GM21528 (cell line): Measurements from ENCODE around the gene LRRC34.
A peak's percentile ranks its signal among the peaks of the same experiment; 100 is the strongest.

ENCODE experiments used
- ATAC-seq: cut with Tn5 transposase; IDR thresholded peaks from one replicate; pipeline ENCODE4 v1.9.1; 2021; ENCODE audit warnings: mild to moderate bottlenecking, moderate library complexity; ENCODE audit not compliant: unreplicated experiment, low FRiP score

Gene LRRC34

DNA sequence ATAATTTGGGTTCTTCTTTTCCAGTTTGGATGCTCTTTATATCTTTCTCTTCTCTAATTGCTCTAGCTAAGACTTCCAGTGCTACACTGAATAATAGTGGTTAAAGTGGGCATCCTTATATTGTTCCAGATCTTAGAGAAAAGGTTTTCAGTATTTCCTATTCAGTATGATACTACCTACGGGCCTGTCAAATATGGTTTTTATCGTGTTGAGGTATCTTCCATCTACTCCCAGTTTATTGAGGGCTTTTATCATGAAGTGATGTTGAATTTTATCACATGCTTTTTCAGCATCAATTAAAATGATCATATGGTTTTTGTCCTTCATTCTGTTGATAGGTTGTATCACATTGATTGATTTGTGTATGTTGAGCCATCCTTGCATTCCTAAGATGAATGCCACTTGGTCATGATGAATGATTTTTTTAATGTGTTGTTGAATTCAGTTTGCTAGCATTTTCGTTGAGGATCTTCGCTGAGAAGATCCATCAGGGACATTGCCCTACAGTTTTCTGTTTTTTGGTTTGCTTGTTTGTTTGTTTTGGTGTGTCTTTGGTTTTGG is 3.0 kb upstream of the LRRC34 start:
- no peak for ATAC-seq

DNA sequence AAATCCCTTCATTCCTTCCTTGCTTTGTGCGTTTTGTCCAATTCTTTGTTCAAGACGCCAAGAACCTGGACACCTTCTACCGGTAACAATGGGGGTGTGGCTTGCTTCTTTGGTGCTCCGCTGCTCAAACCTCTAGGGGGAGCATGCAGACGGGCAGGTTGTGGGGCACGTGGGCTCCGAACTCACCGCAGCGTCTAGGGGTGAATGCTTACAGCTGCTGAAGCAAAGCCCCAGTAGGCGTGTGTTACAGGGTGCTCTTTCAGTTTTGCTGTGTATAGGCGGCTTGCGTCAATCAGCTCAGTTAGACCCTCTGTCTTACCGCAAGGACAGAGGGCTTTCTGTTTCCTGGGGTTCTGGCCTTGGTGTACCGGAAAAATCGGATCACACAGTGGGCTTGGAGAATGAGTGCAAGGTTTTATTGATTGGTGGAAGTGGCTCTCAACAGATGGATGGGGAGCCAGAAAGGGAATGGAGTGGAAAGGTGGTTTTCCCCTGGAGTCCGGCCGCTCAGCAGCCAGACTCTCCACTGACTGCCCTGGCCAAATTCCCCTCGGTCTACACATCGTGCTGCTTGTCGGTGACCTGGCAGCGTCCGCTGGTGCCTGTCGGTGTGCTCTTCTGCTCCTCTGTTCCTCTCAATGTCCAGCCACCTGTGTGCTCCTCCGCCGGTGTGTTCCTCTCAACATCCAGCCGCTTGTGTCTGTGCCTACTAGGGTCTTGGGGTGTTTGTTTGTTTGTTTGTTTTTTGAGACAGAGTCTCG is 1.2 kb upstream of the LRRC34 start:
- peak; percentile 89 for ATAC-seq

DNA sequence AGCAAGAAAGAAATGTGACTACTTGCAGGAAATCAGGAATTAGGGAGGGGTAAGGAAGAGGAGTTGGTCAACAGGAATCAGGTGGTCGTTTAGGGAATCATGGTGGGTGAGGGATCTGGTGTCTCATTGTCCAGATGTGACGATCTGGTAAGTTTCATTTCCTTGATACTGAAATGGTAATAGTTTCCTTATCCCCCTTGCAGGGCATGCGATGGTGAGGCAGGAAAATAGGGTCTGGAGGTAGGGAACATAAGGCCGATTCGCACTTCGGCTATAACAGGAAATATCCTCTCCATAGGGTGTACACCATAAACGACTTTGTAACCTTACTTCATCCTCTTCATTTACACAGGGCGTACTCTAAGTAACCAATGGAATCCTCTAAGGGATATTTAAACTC is 574 bp upstream of the LRRC34 start:
- no peak for ATAC-seq

DNA sequence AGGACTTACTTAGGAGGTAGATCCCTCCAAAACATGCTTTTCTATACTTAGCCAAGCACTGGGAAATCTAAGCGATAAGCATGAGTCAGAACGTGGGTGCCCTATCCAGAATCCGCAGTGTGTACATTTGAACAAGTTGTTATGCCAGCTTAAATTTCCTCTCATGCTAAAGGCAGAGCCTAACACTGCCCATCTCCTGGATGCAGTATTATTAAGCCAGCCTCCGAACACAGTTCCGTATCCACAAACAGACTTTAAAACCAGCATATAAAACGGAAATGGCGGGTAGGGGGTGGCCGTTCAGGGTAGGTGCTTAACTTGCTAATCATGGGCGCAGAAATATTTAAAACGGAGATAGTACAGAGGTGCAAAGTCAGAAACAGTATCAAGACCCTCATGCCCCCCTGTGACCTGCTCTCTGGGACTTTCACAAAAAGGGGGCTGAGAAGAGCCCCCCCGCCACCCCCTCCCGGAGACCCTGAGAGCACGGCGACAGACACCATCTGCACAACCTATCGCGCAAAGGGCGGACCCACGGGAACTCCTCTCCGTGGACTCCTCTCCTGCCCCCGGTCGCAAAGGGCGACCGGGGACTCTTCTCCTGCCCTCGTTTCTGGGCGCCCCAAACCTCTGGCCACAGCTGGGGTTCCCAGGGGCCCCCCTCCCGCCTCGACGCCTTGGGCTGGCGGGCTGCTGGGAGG is 923 bp downstream of the LRRC34 start:
- ATAC-seq: peak; percentile 12

DNA sequence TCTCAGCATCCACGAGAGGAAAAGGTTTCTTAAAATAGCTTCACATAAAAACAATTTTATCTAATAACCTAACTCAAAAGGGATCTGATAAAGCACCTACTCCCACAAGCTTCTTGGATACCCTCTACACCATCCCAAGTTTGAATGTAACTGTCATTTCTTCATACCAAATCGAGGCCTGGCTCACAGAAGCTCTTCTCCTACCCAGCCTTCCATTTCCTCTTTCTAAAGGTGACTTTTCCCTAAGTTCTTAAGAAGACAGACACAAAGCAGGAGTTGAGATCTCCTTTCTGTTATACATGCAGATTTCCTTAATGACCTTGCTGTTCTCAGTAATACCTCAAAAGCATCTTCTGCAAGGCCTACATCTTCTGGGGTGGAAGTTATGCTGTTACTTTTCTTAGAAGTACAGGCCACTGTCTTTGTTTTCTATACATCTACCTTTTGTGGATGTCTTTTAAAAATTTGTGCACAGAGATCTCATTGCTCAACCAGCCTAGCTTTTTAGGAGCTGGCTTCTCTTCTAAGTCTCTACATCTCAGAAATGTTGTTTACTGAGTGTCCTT is 3.4 kb downstream of the LRRC34 start:
- no peak for ATAC-seq

DNA sequence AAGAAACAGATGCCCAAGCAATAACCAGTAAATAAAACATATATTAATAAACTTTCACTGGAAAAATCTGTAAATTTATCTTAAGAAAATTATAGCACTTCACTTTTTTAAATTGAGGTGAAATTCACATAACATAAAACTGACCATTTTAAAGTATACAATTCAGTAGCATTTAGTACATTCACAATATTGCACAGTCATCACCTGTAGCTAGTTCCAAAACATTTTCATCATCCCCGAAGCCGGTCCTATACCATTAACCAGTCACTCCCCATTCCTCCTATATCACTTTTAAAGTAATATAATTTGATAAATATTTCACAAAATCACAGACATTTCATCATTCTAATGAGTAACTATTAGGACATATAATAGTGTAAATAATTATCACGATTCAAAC is 8.0 kb downstream of the LRRC34 start:
- ATAC-seq: no peak

DNA sequence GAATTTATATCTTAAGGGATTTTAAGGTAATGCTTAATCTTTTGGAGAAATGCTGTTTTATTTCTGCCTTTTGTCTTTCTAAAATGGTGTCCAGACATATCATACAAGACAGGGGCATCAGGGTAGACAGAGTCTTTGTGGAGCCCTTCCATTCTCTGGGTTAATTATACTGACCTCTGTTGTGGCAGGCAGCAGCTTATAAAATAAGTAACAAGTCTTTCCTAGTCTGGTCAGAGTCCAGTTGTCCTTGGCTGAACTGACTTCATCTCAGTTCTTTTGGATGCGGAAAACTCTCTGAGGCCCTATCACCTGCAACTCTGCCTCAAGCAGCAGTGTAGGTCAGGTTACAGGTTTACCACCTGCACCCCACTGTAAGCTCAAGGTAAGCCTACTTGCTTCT is 20.3 kb downstream of the LRRC34 start:
- no peak for ATAC-seq

DNA sequence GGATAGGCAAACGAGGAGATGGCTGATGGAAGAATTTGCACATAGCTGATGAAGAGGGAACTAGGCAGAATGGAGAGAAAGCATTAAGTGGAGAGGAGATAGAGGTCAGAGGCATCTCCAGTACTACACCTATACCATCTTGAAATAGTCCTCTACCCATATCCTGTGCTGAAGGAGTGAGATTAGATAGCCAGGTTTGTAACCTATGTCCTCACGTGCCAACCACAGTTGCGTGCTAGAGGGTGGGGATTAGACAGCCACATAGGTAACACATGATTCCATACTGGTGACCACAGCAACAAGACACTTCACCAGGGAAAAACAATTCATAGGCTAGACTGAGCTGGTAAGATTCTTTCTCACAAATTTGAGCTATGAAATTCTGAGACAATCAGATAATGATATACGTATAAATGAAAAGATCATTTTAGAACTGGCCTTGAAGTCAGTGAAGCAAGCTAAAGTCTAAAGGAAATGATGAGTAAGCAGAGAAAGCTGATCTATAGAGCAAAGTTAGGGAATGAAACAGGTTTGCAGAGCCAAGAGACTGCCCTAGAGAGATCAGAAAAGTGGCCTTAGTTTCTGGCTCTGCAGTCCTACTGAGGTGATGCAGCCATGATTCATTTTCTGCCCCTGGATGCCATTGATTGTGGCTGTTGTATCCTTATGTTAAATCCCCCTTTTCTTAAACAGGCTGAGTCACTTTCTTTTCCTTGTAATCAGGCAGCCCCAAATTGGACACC is 21.8 kb downstream of the LRRC34 start:
- no peak for ATAC-seq

DNA sequence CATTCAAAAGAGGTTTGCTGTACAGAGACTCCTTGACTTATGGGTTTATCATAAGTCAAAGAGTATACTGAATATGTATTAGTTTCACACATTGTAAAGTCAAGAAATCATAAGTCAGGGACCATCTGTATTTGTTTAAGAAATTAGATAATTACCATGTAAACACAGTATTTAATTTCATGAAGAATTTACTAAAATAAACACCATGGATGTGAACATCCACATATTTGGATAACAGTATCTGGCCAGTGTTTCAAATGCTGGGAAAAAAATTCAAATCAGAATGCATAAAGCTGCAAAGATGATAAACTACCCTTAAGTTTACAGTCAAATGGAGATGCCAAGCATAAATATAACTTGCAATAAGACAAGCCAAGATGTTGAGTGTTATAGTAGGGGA is 22.5 kb downstream of the LRRC34 start:
- no peak for ATAC-seq

DNA sequence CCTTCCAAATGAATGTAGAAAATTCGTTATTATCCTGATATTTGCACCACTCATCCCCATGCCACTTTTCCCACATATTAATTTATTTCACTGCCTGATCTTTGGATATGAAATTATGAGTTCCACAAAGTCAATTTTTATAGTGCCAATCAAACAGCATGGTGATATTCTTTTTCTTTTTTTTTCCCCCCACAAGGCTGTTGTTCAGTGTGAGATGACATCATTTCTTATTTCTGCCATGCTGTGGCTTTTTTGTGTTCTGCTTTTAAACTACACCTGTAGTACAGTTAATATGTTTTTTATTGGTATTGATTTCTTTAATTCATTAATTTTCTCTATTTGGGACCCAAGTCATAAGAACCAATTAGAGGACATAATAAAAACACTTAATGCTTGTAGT is 24.9 kb downstream of the LRRC34 start:
- ATAC-seq: no peak

DNA sequence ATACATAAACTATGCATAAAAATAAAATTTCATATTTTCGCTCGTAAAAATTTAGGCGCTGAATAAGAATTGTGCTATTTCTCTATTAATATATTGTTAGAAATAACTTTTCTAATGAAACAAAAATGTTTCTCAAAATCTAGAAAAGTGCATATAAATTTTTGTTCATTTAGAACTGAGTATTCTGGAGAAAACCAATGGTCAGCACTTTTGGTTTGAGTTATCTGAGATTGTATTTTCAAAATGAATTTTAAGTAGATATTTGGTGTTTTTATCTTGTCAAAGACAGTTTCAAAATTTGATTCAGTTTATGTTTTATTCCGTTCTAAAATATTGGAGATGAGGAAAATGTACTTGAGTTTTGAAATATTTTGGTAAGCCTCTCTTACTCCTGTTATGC is 25.6 kb downstream of the LRRC34 start:
- no peak for ATAC-seq

DNA sequence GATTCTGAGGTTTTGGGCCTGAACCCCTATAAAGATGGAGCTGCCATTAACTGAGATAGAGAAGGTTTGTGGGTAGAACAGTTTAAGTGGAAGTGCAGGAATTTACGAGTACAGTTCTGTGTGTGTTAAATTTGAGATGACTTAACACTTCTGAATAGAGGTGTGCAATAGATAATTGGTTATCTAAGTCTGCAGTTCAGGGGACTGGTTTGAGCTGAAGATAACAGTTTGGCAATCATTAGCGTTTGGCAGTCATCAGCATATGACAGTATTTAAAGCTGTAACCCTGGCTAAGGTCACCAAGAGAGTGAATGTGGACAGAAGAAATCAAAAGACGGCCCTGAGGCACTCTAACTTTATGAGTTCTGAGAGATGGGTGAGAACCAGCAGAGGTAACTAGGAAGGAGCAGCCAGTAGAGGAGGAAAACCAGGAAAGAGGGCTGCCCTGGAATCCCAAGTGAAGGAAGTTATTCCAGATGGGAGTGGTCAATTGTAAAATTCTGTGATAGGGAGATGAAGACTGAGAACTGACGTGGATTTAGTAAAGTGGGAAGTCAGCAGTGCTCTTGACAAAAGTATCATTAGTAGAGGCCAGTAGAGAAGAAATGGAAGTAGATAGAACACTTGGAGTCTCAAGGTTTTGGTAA is 31.4 kb downstream of the LRRC34 start:
- no peak for ATAC-seq

DNA sequence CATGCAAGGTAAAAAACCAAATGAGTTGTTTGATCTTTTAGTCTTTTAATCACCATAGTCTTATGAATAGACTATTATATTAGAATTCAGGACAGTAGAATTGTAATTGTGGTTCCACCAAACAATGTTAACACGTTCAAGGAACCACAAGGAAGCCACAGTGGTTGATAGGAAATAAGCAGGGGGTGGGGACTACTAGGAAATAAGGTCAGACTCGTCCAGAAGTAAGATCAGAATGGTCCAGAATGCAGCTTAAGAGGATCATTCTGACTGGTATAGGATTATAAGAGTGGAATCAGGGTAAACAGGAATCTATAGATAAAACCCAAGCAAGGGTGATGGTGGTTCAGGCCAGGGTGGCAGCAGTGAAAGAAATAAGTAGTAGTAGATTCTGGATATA is 32.0 kb downstream of the LRRC34 start:
- no peak for ATAC-seq

DNA sequence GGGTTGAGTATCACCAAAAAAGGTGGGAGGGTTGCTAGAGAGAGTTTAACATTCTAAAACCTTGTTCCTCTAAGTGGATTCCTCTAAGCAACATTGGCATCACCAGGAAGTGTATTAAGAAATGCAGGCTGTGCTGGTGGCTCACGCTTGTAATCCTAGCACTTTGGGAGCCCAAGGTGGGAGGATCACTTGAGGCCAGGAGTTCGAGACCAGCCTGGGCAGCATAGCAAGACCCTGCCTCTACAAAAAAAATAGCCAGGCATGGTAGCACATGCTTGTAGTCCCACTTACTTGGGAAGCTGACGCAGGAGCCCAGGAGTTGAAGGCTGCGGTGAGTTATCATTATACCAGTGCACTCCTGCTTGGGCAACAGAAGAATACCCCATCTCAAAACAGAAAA is 34.9 kb downstream of the LRRC34 start:
- no peak for ATAC-seq

DNA sequence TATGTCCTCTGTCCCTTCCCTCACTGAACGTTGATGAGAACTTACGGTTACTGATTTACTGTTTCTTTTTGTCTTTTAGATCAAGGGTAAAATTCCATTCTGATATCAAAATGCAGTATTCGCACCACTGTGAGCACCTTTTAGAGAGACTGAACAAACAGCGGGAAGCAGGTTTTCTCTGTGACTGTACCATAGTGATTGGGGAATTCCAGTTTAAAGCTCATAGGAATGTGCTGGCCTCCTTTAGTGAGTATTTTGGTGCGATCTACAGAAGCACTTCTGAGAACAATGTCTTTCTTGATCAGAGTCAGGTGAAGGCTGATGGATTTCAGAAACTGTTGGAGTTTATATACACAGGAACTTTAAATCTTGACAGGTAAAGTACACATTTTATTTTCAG is 38.5 kb downstream of the LRRC34 start:
- no peak for ATAC-seq

DNA sequence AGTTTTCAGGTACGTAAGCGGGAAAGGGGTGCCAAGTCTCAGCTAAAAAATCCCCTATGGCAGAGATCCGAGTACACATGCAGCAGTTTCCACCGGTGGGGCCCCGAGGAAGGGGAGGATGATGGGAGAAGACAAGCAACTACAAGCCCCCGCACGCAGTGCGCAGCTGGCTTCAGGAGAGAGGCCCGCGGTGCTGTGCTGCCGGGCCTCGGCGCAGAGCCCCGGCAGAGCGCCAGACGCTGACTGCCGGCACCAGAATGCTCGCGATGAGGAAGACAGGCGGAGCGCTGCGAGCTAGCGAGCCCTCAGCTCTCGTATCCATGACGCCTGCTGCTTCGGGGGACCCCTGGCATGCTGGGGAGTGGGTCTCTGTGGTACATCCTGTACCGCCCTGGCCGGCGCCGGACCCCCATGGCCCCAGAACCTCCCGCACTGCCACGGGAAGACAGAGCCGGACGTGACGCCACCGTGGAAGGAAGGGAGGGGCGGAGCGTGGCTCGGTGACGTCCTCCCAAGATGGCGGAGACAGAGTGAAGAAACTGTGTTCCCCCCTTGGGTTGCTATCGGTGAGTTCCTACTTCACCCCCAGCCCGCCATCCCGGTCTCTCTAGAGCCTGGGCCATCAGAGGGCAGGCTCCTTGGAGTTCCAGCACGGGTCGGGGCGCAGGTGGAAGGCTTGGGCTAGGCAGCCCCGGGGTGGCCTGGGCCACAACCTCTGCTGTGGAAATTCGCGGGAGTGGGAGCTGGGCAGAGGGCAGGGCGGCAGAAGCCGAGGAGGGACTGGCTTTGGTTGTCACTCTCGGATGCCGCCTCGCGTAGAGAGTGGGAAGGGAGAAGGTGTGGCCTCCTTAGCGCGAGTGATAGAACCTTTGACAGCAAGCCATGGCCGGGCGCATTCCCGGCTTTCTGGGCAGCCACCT is 39.5 kb downstream of the LRRC34 start, which contains the start of gene MYNN:
Gene MYNN (plus strand): TSS at position 500 of the 920 bp plus-strand sequence. CDS start 900 bp downstream, outside the sequence.
- peak; percentile 89 for ATAC-seq

DNA sequence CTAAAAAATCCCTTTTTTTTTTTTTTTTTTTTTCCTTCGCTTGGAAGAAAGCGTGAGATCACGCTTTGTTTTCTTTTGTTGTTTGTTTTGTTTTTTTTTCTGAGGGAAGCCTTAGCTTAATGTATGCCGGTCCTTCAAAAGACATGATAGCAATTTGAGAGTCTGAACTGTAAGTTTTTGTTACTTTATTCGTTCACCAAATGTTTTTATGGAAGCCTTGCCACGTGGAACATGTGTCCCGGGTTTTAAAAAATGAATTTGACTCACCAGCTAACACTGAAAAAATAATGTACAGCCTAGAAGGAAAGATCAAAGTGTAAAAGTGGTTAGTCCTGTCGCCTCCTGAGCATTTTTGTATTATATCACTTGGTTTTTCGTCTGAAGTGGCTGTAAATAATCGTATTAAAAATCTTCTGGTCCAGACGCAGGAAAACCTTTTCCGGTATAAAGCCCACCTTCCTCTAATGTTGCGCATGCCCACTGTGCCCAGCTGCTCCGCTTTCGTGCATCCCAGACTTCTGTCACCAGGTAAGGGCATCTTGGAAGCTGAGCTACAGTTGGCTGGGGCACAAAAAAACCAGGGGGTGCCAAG is 40.3 kb downstream of the LRRC34 start:
- peak; percentile 26 for ATAC-seq

DNA sequence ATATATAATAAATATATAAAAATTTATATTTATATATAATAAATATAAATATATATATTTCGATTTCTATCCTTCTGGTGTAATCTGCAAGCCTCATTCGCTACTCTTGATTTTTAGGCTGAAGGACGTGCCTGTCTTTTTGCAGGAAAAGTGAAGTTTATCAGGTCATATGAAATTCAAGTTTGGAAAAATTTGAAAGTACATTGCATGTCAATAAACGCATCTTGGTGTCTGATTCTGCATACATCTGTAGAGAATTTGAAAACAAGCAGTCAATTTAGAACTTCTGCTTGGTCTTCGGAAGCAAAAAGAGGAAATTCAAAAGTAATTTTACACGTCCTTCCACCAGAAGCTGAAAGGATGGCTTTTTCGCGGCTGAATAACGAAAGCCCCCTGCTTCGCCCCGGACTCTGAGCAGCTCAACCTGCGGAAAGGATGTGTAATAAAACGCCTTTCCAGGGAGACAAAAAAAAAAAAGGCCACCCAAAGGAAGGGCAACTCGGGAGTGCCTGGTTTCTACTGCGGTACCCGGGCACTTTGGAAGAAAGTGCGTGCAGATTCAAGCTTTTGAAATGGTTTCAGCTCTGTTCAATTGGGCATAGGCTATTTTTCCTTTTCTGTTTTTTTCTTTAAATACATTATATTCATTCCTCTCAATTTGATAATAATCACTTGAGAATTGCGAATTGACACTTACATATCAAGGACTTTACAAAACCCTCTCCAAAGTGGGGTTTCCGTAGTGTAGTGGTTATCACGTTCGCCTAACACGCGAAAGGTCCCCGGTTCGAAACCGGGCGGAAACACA is 41.0 kb downstream of the LRRC34 start:
- ATAC-seq: peak; percentile 26
